SU-DHL-6 (cell line): ENCODE data around the gene GPT2.

Source experiments
- CTCF ChIP-seq: fragments of 200-600 bp; sonication (generic); IDR thresholded peaks from one replicate; pipeline ENCODE4 v1.5.1; 2017; ENCODE audit warnings: antibody characterized with exemption, mild to moderate bottlenecking, low read length, moderate library complexity; ENCODE audit not compliant: insufficient read depth, poor library complexity, severe bottlenecking
- EZH2phosphoT487 ChIP-seq: fragments of 200-600 bp; sonication (generic), shearing (Covaris generic); conservative IDR thresholded peaks from 2 replicates; pipeline ENCODE4 v1.6.1; 2018; ENCODE audit warnings: mild to moderate bottlenecking, antibody characterized with exemption, low read length, moderate library complexity, mixed read lengths

DNA sequence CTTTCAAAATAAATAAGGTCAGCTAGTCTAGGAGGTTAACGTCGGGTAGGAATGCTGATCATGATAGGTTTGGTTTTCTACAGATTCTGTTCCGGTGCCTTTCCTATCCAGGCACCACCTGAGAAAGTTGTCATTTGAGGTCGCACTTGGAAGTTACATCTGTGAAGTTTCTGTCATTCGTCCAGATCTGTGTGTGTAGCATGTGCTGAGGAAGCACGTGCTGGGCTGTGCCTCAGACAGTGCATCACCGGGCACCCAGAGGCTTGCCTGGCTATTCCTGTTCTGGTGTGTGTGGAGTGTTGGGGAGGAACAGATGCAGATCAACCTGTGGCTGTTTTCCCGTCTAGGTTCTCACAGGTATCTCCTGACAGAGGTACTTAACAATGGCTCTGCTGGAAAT is 46.7 kb downstream of the GPT2 start:
- TF ChIP-seq CTCF: no peak
- no peak for TF ChIP-seq EZH2phosphoT487
